GM18502 (cell line): ENCODE measurements around the gene USPL1.
"Not testable (repeated sequence)": the region's sequence is repeated elsewhere in the genome, so short reads cannot be mapped to it uniquely, and the experiment has no call there.

Source experiments
- ATAC-seq: cut with Tn5 transposase; IDR thresholded peaks from one replicate; pipeline ENCODE4 v1.9.1; 2021; ENCODE audit warnings: mild to moderate bottlenecking; ENCODE audit not compliant: unreplicated experiment, poor library complexity

USPL1 gene

DNA sequence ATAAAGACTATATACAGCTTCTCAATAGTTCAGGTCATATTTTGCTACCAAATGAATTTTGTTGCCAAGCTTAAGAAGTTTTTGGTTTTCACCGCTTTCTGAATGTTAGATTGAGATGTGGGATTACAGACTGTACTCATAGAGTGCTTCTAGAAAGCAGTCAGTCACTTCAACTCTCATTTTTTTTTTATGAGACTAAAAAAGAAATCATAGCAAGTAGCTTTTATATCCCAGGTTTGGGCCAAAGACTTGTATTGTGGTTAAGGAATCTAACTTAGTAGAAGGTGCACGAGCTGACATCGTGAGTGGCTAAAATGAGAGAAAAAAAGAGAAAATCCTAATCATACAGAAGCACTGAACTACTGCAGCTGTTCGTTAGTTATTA lies 2.2 kb upstream of the USPL1 start:
- ATAC-seq: no peak

DNA sequence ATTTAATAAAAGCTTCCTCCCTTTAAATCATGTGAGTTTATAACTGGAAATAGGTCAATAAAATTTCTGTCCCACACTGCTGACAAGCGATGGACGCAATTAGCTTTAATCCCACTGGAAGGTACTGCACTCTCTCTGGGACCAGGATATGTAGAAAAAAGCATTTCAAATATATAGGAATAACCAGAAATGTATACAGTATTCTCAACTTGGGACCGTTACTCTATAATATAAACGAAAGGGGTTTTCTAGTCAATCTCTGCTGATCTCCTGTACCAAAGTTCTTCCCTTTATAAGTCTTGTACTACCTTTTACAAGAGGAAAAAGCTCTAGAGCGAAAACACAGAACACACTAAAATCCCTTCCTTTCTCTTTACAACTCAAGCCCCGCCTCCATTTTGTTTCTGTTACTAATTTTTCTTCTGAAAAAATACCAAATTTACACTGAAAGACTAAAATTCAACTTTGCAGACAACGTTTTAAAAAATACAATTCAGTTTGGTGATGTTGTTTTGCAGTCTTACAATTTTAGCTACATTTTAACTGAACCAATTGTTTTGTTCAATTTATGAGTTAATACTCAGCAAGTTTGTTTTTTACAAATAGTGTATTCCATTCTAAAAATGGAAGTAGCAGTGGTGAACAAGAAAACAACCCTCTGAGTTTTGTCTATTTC lies 1.7 kb upstream of the USPL1 start:
- ATAC-seq: no peak

DNA sequence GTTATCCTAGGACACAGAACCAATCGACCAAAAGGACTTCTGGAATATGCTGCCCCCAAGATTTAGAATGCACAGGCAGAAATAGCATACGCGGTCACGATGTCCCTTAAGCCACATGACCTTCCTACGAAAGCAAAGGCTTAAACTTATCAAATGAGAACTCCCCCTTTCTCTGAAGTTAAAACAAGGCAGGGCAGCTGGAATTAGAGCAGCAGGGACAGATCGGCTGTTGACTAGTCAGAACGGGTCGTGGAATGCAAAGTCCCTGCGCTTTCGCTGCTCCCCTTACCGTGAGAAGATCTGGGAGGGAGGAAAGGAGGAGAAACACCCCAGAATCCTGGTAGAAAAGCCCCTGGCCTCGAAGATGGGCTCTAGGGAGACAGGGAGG lies 799 bp upstream of the USPL1 start:
- peak; percentile 22 for ATAC-seq

DNA sequence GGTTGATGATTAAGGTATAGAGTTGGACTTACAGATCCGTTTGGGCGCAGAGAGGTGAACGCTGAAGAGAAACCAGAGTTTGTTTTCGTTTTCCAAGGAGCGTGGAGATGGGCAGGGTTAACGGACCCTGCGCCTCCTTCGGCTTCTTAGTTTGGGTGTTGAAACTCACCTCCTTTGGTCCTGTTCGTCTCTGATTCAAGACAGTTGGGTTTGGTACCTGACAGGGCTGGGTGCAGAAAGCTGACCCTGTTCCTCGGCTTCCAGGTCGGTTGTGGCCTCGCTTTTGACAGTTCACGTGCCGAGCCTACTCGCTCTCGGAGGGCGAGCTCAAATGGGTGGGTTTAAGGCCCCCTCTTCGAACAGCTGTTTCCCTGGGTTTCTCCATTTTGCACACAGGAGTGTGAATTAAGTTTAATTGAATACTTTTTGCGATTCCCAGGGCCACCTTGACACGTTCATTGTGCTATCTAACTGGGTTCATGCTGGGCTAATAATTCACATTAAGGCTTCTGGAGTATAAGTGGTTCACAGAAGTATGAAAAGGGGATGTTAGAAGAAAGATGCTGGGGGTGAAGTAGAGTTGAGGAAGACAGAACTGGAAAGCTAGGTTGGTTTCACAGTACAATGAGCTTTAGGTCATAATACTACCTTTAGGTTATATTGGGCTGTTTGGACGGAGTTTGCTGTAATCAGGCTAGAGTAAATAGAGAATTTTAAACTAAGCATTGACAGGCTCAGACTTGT lies 638 bp downstream of the USPL1 start:
- ATAC-seq: peak; percentile 9

DNA sequence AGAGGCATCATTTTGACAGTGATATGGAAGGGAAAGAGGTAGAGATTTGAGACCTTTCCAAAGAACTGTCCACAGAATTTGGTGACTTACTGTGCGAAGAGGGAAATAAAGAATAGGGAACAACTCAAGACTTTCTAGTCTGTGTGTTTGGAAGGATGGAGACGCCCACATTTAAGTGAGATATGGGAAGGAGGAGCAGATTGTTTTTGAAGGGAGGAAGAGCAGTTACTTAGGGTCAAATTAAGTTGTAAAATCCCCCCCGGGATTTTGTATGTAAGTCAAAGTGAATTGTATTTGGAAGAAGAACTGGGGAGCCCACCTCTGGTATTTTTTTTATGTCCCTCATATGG lies 1.2 kb downstream of the USPL1 start:
- no peak for ATAC-seq

DNA sequence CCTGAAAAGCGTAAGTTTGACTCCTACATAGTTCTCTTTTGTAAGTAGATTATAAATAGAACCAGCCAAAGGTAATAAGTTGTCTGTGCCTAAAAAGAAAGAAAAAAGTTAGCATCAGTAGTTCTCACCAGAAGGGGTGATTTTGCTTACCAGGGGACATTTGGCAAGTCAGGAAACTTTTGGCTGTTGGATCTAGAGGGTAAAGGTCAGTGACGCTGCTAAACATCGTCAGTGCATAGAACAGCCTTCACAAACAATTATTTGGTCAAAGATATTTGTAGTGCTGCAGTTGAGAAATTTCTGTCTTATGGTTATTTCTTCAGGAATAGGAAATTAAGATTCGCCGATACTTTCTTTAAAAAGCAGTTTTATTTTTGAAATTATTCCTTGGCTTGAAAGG lies 2.0 kb downstream of the USPL1 start:
- ATAC-seq: no peak

DNA sequence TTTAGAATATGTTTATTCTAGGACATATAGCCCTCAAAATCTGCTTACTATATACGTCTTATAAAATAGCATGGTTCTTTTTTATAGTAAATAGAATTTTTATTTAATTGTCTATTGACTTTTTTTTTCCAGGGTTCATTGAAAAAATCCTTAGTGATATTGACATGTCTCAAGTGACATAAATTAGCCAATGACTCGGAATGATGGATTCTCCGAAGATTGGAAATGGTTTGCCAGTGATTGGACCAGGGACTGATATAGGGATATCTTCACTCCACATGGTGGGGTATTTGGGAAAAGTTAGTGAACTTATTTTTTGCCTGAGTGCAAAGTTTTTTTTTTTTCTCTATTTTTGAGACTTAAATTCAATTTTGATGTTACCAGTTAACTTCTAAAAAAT lies 3.2 kb downstream of the USPL1 start:
- no peak for ATAC-seq

DNA sequence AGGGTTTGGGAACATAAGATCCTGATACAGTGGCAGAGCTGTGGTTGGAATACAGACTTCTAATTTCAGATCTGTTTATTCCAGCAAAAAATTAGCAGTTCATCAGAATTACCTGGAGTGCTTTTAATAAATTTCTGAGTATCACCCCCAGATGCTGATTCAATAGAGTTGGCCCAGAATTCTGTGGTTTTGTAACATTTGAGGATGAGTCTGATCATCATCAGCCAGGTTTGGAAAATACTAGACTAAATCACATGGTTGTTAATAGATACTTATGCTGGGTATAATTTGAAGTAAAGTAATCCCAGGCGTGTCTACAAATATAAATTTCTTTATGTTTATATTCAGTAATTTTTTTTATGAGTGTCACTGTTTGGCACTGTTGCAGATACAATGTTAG lies 4.8 kb downstream of the USPL1 start:
- ATAC-seq: no peak

DNA sequence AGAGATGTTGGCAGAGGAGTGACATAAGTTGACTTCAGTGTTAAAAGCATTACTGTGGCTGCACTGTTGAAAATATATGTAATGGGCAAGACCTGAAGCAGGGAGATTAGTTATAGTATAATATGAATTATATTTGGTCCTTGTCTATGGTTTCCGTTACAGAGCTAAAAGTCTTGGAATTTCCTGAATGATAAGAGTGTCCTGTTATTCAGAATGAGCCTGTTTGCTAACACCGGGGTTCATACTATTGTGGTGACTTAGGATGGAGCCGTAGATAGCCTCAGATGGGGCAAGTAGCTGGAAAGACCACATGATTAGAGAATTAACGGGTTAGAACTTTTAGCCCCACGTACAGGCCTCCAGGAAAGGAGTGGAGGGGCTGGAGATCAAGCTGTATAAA lies 5.7 kb downstream of the USPL1 start:
- ATAC-seq: no peak

DNA sequence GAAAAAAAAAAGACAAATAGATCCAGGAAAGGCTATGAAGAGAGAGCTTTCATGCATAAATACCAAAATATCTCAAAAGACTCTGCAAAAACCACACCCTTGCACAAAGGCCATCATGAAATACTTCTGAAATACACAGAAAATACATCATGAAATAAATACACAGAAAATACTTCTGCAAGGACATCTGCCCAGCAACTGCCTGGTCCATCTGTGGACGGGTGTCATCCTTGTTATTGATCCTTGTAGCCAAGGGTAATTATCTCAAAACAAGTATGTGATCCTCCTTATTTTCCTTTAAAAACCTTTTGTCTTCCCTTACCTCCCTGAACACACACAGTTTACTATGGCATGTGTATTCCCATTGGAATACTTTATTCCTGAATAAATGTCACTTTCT lies 6.9 kb downstream of the USPL1 start:
- ATAC-seq: no peak

DNA sequence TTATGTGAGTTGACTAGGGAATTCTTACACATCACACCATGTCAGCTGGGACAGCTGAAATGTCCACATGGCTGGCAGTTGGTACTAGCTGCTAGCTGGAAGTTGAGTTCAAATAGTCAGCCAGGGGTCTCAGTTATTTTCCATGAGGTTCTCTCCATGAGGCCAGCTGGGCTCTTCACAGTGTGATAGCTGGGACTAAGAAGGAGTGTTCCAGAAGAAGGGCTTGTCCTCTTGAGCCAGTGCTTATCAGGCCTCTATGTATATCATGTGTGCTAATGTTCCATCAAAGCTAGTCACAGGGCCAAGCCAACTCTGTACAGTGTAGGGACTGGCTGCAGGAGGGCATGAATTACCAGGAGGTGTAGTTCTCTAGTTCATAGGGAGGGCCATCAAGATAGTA lies 11.8 kb downstream of the USPL1 start:
- ATAC-seq: no peak

DNA sequence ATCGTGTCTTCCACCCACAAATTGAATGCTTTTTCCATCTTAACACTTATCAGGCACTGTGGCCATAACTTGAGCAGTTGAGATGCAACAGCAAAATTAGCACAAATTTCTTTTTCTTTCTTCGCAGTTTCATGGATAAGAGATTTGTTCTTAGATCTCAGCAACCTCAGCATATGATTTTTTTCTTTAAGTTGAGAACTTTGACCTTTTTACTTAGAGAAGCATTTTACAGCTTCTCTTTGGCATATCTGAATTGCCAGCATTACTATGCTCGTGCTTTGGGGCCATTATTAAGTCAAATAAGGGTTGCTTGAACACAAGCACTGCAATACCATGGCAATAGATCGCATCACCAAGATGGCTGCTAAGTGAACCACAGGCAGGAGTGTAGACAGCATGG lies 16.1 kb downstream of the USPL1 start:
- no peak for ATAC-seq

DNA sequence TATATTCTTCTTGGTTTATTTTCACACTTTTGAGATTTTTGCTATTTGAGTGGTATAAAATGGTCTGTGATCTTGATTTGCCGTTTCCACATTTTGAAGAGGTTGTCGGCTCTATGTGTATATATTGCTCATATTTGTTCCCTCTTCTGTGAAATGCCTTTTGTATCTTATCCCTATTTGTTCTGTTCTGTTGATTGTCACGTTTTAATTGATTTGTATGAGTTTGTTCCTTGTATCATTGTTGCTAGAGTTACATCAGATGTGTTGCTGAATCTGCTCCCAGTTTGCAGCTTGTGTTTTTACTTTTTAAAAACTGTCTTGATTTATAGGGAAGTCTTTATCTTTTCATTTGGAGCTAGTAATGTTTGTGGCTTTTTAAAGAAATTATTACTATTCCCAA lies 17.1 kb downstream of the USPL1 start:
- no peak for ATAC-seq

DNA sequence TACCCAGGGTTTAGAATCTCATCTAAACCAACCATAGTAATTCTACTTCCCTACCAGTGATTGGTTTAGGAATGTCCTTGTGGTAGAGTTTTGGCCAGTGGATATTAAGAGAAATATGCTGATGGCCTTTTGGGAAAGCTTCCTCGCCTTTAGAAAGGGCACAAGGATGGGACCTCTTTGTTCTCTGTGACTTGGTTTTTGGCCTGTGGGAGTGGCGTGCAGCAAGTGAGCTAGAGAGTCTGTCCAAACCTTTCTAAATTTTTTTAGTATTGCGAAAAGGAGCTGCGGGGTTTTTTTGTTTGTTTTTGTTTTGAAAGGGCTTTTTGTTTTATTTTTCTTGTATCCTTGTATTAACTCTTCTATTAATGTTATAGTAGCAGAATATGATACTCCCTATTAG lies 20.6 kb downstream of the USPL1 start:
- no peak for ATAC-seq

DNA sequence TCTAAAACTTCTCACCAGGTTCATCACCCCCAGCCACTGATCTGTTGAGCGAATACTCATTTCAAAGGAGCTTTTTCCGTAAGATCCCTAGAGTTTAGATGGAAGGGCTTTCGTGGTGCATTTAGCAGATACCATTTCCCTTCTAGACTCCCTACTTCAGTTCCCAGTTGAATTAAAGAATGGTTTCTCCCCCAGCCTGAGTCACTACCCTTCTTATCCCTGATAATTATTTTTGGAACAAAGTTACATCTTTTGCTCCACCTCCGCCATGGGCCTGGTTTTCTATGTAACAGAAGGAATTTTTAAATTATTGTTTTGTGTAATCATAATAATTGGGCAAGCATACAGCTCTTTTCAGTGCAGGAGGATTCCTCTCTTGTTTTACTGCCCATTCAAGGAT lies 22.0 kb downstream of the USPL1 start:
- ATAC-seq: no peak

DNA sequence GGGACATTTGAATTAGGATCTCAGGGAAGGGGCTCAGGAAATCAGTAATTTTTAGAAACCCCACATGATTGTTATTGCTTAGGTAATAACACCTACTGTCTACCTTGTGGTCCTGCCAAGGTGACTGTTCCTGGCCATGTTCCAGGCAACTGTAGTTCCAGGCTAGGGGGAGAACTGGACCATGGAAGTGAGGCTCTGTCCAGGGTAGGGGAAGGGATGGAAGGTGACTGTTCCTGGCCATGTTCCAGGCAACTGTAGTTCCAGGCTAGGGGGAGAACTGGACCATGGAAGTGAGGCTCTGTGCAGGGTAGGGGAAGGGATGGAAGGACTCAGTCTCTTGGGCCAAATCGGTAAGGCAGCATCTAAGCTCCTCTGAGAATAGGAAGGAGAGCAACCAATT lies 23.5 kb downstream of the USPL1 start:
- ATAC-seq: not testable (repeated sequence)

DNA sequence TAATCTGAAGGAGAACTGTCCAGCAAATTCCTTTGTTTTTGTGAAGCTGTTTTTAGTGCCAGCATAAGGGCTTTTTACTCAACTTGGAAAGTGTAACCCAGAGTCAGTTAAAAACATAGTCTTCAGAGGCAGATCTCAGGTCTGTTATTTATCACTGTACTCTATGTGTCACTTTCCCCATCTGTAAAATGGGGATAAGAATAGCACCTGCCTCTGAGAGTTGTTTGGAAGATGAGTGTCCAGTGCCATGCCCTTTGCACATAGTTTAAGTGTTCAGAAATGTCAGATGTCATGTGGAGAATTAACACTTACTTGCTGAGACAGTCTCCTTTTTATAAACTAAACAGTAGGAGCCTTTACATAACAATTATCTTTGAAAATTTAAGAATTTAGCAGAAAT lies 27.9 kb downstream of the USPL1 start:
- ATAC-seq: no peak

DNA sequence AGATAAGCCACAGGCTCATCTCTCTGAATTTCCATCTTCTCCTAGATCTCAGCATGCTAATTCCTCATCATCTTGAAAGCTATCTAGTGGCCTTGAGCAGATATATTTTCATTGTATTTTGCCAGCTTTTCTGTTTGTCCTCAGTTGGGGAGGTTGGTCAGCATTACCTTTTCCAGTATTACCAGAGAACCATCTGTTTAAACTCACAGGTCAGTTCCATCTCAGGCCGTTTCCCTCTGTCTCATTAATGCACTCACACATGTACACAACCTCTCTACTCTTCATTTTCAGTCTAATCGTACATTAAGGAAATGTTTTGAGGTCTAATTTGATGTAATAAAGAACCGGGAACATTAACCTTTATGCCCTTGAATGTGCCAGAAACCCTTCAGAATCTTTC lies 29.7 kb downstream of the USPL1 start:
- no peak for ATAC-seq

DNA sequence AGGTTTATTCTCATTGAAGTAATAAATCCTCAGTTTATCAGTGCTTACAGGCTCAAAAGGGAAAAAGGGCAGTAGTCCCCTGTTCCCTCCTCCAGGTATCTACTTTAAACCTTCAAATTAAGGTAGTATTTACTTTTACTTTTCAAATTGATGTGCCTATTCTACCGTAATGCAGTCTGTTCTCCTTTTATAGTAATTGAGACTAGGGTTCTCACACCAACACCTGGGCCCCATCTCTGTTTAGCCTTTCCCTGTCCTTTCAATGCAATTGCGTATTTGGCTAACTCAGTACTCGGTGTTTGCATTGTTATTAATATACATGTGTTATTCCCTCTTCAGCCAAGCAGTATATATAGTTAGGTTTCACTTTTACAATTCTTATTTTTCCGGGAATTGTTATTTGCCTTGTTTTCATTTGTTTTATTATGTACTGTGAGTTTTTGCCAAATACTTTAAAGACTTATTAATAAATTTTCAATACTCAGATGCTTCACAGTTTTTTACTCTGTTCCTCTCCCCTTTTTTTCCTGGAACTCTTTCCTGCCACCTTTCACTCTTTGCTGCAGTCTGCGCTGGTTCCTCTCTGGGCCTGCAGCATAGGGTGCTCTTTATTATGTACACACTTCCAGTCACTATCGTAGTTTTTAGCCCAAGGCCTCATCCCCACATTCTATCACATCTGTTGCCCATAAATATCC lies 30.3 kb downstream of the USPL1 start:
- no peak for ATAC-seq

DNA sequence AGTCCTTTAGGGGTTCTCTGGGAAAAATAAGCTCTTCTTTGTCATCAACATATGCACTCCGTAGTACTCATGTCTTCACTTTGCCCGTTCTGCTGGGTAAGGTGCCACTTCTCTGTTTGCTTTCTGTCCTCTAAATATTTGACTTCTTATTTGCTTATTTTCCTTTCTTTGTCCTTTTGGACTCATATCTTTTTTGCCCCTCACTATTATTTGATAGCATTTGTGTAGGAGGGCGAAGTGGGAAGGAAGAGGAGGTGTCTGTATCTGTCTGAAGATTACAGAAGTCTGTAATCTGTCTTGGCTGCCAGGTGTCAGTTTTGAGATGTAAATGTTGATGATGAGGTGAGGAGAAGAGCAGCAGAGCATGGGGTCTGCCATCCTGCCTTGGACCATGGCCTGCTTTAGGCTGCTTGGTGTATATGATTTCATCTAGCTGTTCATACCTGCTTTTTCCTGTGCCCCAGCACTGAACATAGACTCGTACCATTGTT lies 30.8 kb downstream of the USPL1 start:
- ATAC-seq: no peak

DNA sequence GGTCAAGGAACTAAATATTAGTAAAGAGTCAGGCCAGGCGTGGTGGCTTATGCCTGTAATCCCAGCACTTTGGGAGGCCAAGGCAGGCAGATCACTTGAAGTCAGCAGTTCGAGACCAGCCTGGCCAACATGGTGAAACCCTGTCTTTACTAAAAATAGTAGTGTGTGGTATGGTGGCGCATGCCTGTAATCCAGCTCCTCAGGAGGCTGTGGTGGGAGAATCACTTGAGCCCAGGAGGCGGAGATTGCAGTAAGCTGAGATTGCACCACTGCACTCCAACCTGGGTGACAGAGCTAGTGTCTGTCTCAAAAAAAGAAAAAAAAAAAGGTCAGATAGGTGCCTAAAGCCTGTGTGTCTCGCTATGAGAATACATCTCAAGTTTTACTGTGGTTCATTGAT lies 33.9 kb downstream of the USPL1 start:
- ATAC-seq: not testable (repeated sequence)
